Measurements from ENCODE around the gene COL20A1. TPM values are rescaled to one million over a fixed set of nuclear protein-coding genes. Genes with fewer than 3 reads are reported as not detected.

COL20A1 gene
- total and polyA plus RNA-seq, 2 of the 13 experiments (the other 11 are each of a cell fraction or from before 2014, with no cell fraction given) = not detected

DNA sequence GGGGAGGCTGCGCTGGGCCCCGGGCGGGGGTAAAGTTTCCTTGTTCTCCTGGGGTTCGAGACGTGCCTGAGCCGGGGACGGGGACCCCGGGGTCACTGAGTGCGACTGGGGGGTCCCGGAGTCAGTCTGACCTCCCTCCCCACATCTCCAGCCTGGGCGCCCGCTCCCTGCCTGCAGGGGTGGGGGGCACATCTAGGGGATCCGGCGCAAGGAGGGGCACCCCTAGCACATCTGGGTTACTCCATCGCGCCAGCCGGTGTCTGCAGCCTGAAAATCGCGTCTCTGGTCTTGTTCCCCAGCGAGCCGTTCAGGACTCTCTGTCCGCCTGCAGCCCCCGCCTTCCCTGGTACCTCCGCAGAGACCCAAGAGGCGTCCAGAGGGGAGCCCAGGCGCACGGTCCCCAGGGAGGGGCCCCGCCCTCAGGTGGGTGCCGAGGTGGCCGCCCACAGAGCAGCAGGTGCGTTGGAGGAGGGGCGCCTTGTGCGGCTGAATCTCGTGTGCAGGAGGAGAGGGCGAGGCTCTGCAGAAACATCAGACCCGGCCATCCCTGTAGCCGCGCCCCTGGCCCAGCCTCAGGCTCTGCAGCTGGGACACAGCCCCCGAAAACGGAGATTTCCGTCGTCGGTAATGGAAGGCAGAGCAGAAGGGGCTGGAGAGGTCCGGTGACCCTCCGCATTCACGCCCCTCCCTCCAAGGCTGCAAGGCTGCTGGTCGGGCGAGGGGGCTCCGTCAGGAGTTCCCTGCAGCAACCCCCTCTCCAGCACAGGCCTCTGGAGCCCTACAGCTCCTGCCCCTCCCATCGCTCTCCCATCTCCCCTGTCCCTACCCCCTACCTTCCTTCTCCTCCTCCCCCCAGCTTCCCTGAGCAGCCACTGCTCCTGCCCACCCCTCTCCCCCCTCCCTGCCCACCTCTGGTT lies 68.8 kb downstream of the COL20A1 start:
- Histone ChIP-seq H3K4me3 (replicated peaks in 1 of 3; ENCODE audit: insufficient read depth in 1 of 3, low read depth in 2 of 3, low read length in 3 of 3) (no peak overlapping the region), H3K4me1 (ENCODE audit: insufficient read depth, low read length) (peaks cover 39% of the 10 kb centered on the region), H3K27me3 (ENCODE audit: control insufficient read depth in 1 of 2, insufficient read depth in 2 of 2, low read length in 2 of 2) (peaks cover 26 to 73% of the 10 kb centered on the region in 2 experiments), H2AFZ (ENCODE audit: low read length) (no peak overlapping the region), H3K79me2 (ENCODE audit: insufficient read depth, low read length) (no peaks in the 10 kb centered on the region), H3K27ac (ENCODE audit: extremely low read length, insufficient read depth, low read length) (no peak overlapping the region), H3K36me3 (replicated peaks in 1 of 2; ENCODE audit: control insufficient read depth in 1 of 2, insufficient read depth in 2 of 2, low read length in 2 of 2) (no peaks in the 10 kb centered on the region; a peak in 1 of 5 replicates), H3K9me3 (ENCODE audit: low read length) (no peaks in the 10 kb centered on the region), H3K4me2 (ENCODE audit: low read depth, low read length) (no peak overlapping the region), H3K9ac (ENCODE audit: insufficient read depth, low read depth, low read length) (no peak overlapping the region), H4K20me1 (ENCODE audit: insufficient read depth, low read length) (peaks cover 7% of the 10 kb centered on the region; the same call in 1 of the 2 replicates)
- DNase-seq (ENCODE audit: low spot score) = no peak
- no TSS peak for BruUV-seq (replicated peaks)
- intact Hi-C loops (cut with micrococcal nuclease; ENCODE audit: unreplicated experiment) = no loop called here
- no peak; the same call in 2 of the 3 replicates for ATAC-seq
- POLR2A ChIA-PET = interaction anchor here (0.6 kb wide), 1 partner anchor 16 kb away, joined by 3 read pairs; no protein-coding TSS in a partner anchor
- WGBS (ENCODE audit: low lambda C conversion rate) = 62% methylated on average over 42 of the region's 50 CpGs
- in situ Hi-C loops (cut with HindIII; ENCODE audit: extremely low pct_ligation_motif_present, low pct_unique_long_range_greater_than_20kb) = no loop called here
- FAIRE-seq = no peak
- CTCF ChIA-PET (ENCODE audit: low intra/inter-chr PET ratio, low total read pairs) = no interaction called here
- 0 out of 2 replicates have a peak, but pooled peaks have one; percentile 4 for TF ChIP-seq ZNF234 (CRISPR knock-in tag; conservative IDR thresholded peaks at IDR 0.05)
- no peak for TF ChIP-seq HDAC6 (IDR thresholded peaks at IDR 0.05; ENCODE audit: low read depth, low read length)
- TF ChIP-seq HNRNPK (IDR thresholded peaks at IDR 0.05; ENCODE audit: low read depth, low read length, poor library complexity, severe bottlenecking) = peak; percentile 62
- TF ChIP-seq, protein P1, sequence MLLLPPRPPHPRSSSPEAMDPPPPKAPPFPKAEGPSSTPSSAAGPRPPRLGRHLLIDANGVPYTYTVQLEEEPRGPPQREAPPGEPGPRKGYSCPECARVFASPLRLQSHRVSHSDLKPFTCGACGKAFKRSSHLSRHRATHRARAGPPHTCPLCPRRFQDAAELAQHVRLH (CRISPR knock-in tag; IDR thresholded peaks at IDR 0.05; ENCODE audit: borderline replicate concordance, low read depth) = no peak
- peak; percentile 27; the same call in 1 of the 2 replicates for TF ChIP-seq DNMT1 (CRISPR knock-in tag; IDR thresholded peaks at IDR 0.05)
- TF ChIP-seq CENPT (CRISPR knock-in tag; IDR thresholded peaks at IDR 0.05; ENCODE audit: low read depth) = no peak
